MM.1S (cell line): Measurements from ENCODE around the gene TUBB8.

ENCODE experiments used
- DNase-seq: peaks from one replicate; pipeline ENCODE4 v3.0.0-alpha.2; 2015
- H2AFZ ChIP-seq: fragments of 300-600 bp; sonication (generic); 2 replicates; pipeline ENCODE4 v1.6.0; 2016; ENCODE audit warnings: antibody characterized with exemption, low read length
- H3F3A ChIP-seq: fragments of 300-600 bp; sonication (generic); 2 replicates; pipeline ENCODE4 v1.6.1; 2016; ENCODE audit warnings: mild to moderate bottlenecking, antibody characterized with exemption, low read length, moderate library complexity, mixed read lengths; ENCODE audit not compliant: insufficient read depth
- H3K27ac ChIP-seq: fragments of 300-600 bp; sonication (generic); 2 replicates; pipeline ENCODE4 v1.5.1; 2016; ENCODE audit warnings: mild to moderate bottlenecking, low read length
- H3K27me3 ChIP-seq: fragments of 300-600 bp; sonication (generic); replicated peaks from 2 replicates; pipeline ENCODE4 v1.6.0; 2016; ENCODE audit warnings: low read length; ENCODE audit not compliant: insufficient read depth
- H3K36me3 ChIP-seq: fragments of 300-600 bp; sonication (generic); replicated peaks from 2 replicates; pipeline ENCODE4 v1.6.1; 2016; ENCODE audit warnings: mild to moderate bottlenecking, low read length, mixed read lengths; ENCODE audit not compliant: insufficient read depth
- H3K4me1 ChIP-seq: fragments of 300-600 bp; sonication (generic); 2 replicates; pipeline ENCODE4 v1.6.1; 2016; ENCODE audit warnings: low read length, mixed read lengths
- H3K4me2 ChIP-seq: fragments of 300-600 bp; sonication (generic); 2 replicates; pipeline ENCODE4 v1.6.0; 2016; ENCODE audit warnings: low read depth, low read length
- H3K4me3 ChIP-seq: fragments of 300-600 bp; sonication (generic); 2 replicates; pipeline ENCODE4 v1.5.1; 2016; ENCODE audit warnings: low read length, mixed read lengths
- H3K79me2 ChIP-seq: fragments of 300-600 bp; sonication (generic); 2 replicates; pipeline ENCODE4 v1.6.1; 2016; ENCODE audit warnings: mixed run types, low read length, mixed read lengths
- H3K9ac ChIP-seq: fragments of 300-600 bp; sonication (generic); 2 replicates; pipeline ENCODE4 v1.6.1; 2016; ENCODE audit warnings: low read length, mixed read lengths
- H3K9me2 ChIP-seq: fragments of 300-600 bp; sonication (generic); replicated peaks from 2 replicates; pipeline ENCODE4 v1.6.1; 2016; ENCODE audit warnings: mild to moderate bottlenecking, low read length, mixed read lengths; ENCODE audit not compliant: insufficient read depth
- H3K9me3 ChIP-seq: fragments of 300-600 bp; sonication (generic); replicated peaks from 2 replicates; pipeline ENCODE4 v1.6.1; 2016; ENCODE audit warnings: mild to moderate bottlenecking, low read length, mixed read lengths; ENCODE audit not compliant: insufficient read depth
- H4K20me1 ChIP-seq: fragments of 300-600 bp; sonication (generic); 2 replicates; pipeline ENCODE4 v1.6.1; 2016; ENCODE audit warnings: mild to moderate bottlenecking, low read length, moderate library complexity, mixed read lengths; ENCODE audit not compliant: insufficient read depth
- EZH2 ChIP-seq: fragments of 300-600 bp; sonication (generic); optimal IDR thresholded peaks from 2 replicates; pipeline ENCODE3; 2017; ENCODE audit warnings: low read depth, mild to moderate bottlenecking, antibody characterized with exemption, low read length, mixed read lengths
- EZH2phosphoT487 ChIP-seq: fragments of 300-600 bp; sonication (generic); IDR thresholded peaks from 2 replicates; pipeline ENCODE4 v1.6.1; 2018; ENCODE audit warnings: antibody characterized with exemption, low read length
- TF ChIP-seq, protein P1 (sequence below): fragments of 300-600 bp; sonication (generic); IDR thresholded peaks from 2 replicates; pipeline ENCODE4 v1.5.1; 2016; ENCODE audit warnings: antibody characterized with exemption, low read length, mixed read lengths

The TUBB8 gene

DNA sequence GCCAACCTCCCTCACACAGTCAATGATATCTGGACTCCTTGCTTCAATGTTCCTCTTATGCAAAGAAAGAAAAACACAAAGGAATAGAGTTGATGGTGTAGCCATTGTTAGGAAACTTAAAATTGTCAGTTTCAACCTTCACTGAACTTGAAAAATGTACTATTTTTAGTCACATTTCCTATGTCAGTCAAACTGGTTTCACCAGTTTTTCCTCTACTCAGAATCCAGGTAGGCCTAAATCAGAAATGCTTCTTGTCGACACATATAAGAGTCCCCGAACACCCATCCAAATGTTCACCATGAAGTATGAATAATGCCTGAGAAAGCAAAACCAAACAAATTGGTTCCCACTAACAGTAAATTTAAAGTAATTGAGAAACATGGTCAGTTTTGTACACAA lies 43.8 kb upstream of the TUBB8 start:
- no peak overlapping the region for H2AFZ ChIP-seq
- no peak overlapping the region for H3K4me3 ChIP-seq
- H3K27ac ChIP-seq = no peak overlapping the region
- no peak overlapping the region for H3K4me2 ChIP-seq
- no peaks in the 10 kb centered on the region for H3K36me3 ChIP-seq
- H4K20me1 ChIP-seq = no peaks in the 10 kb centered on the region
- H3K9me3 ChIP-seq = no peaks in the 10 kb centered on the region
- no peak overlapping the region for H3K9ac ChIP-seq
- no peaks in the 10 kb centered on the region for H3K9me2 ChIP-seq
- H3F3A ChIP-seq = no peaks in the 10 kb centered on the region
- H3K4me1 ChIP-seq = no peaks in the 10 kb centered on the region
- DNase-seq = no peak
- TF ChIP-seq EZH2 = no peak
- TF ChIP-seq, protein P1, sequence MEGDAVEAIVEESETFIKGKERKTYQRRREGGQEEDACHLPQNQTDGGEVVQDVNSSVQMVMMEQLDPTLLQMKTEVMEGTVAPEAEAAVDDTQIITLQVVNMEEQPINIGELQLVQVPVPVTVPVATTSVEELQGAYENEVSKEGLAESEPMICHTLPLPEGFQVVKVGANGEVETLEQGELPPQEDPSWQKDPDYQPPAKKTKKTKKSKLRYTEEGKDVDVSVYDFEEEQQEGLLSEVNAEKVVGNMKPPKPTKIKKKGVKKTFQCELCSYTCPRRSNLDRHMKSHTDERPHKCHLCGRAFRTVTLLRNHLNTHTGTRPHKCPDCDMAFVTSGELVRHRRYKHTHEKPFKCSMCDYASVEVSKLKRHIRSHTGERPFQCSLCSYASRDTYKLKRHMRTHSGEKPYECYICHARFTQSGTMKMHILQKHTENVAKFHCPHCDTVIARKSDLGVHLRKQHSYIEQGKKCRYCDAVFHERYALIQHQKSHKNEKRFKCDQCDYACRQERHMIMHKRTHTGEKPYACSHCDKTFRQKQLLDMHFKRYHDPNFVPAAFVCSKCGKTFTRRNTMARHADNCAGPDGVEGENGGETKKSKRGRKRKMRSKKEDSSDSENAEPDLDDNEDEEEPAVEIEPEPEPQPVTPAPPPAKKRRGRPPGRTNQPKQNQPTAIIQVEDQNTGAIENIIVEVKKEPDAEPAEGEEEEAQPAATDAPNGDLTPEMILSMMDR = no peak
- TF ChIP-seq EZH2phosphoT487 = no peak
- no peaks in the 10 kb centered on the region for H3K27me3 ChIP-seq
- no peaks in the 10 kb centered on the region for H3K79me2 ChIP-seq

DNA sequence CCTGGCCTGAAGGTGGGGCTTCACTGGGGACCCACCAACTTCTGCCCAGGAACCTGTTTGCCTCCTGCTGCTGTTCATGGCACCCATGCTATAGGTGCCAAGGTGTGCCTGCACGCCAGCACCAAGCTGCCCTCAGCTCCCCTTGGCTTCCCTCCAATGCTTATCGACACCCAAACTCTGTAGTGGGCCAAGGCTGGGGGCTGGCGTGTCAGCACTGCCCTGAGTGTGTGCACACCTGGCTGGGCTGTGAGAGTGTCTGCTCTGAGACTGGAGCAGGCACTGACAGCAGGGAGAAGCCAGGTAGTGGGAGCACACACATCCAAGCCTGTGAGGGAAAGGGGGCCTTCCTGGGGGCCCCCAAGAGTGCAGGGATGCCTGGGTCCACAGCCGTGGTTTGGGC lies 43.1 kb upstream of the TUBB8 start:
- Histone ChIP-seq H3F3A (no peaks in the 10 kb centered on the region), H3K9ac (no peak overlapping the region), H3K9me3 (no peaks in the 10 kb centered on the region), H3K4me2 (no peak overlapping the region), H3K9me2 (no peaks in the 10 kb centered on the region), H4K20me1 (no peaks in the 10 kb centered on the region), H3K36me3 (no peaks in the 10 kb centered on the region), H2AFZ (no peak overlapping the region), H3K4me3 (no peak overlapping the region), H3K27ac (no peak overlapping the region), H3K4me1 (no peaks in the 10 kb centered on the region), H3K79me2 (no peaks in the 10 kb centered on the region), H3K27me3 (no peaks in the 10 kb centered on the region)
- TF ChIP-seq, protein P1 = no peak
- TF ChIP-seq EZH2 (no peak), EZH2phosphoT487 (no peak)
- DNase-seq = no peak

DNA sequence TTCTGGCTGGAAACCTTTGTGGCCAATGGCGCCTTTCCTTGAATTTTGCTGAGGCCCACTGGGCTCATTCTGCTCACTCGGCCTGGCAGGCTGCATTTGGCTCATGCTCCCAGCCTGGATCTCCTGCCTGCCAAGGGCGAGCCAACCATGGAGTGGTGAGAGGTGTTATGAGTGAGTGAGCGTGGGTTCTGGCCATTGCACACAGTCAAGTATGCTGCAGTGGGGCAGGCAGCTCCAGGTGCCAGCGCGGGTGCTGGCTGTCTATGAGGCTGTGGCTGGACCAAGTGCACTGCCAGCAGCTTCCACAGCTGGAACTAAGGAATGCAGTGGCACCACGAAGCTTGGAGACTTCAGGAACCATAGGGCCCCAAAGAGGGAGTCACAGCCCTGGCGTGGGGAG lies 42.2 kb upstream of the TUBB8 start:
- Histone ChIP-seq H3F3A (no peaks in the 10 kb centered on the region), H3K9me2 (no peaks in the 10 kb centered on the region)

DNA sequence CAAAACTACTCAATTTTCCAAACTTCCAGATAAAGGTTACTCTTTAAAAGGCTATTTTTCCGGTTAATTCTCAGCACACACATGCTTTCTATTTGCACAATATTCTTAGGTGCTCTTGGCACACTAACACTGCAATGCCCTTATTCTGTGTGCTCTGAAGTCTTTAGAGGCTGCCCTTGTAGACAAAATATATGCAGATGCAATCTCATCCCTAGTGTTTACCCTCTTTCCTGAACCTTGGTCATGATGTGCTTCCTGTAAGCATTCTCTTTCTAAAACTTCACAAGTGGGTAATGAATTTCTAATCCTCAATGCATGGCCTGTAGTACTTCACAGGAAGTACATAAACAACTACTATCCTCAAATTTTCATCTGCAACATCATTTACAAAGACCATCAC lies 41.1 kb upstream of the TUBB8 start:
- H3K9me2 ChIP-seq = no peaks in the 10 kb centered on the region
- H3F3A ChIP-seq = no peaks in the 10 kb centered on the region
- H3K9ac ChIP-seq = no peak overlapping the region
- H3K4me3 ChIP-seq = no peak overlapping the region
- no peaks in the 10 kb centered on the region for H3K4me1 ChIP-seq
- no peak overlapping the region for H2AFZ ChIP-seq
- no peak overlapping the region for H3K4me2 ChIP-seq
- H4K20me1 ChIP-seq = no peaks in the 10 kb centered on the region
- no peak for DNase-seq
- TF ChIP-seq, protein P1 = no peak
- TF ChIP-seq EZH2phosphoT487 = no peak
- no peak for TF ChIP-seq EZH2
- H3K9me3 ChIP-seq = no peaks in the 10 kb centered on the region
- H3K27ac ChIP-seq = no peak overlapping the region
- no peaks in the 10 kb centered on the region for H3K36me3 ChIP-seq
- H3K79me2 ChIP-seq = no peaks in the 10 kb centered on the region
- H3K27me3 ChIP-seq = no peaks in the 10 kb centered on the region

More for the DNA sequence above, 42.2 kb upstream of the TUBB8 start:
- H3K27me3 ChIP-seq = no peaks in the 10 kb centered on the region
- no peaks in the 10 kb centered on the region for H3K79me2 ChIP-seq
- H3K4me3 ChIP-seq = no peak overlapping the region
- H3K9ac ChIP-seq = no peak overlapping the region
- no peak overlapping the region for H3K27ac ChIP-seq
- no peak overlapping the region for H2AFZ ChIP-seq
- H3K4me1 ChIP-seq = no peaks in the 10 kb centered on the region
- TF ChIP-seq EZH2phosphoT487 (no peak), EZH2 (no peak)
- no peaks in the 10 kb centered on the region for H3K9me3 ChIP-seq
- DNase-seq = no peak
- no peaks in the 10 kb centered on the region for H3K36me3 ChIP-seq
- no peak overlapping the region for H3K4me2 ChIP-seq
- H4K20me1 ChIP-seq = no peaks in the 10 kb centered on the region
